ENCODE results near the gene FBXW11.

Gene FBXW11

GRCh38 chr5:171882118-171882517, 124.3 kb downstream of the FBXW11 start:
- no peaks in the 10 kb centered on the region for H3K27me3 ChIP-seq (replicated peaks; ENCODE audit: control insufficient read depth, insufficient read depth, low read length)
- TF ChIP-seq, protein P1, sequence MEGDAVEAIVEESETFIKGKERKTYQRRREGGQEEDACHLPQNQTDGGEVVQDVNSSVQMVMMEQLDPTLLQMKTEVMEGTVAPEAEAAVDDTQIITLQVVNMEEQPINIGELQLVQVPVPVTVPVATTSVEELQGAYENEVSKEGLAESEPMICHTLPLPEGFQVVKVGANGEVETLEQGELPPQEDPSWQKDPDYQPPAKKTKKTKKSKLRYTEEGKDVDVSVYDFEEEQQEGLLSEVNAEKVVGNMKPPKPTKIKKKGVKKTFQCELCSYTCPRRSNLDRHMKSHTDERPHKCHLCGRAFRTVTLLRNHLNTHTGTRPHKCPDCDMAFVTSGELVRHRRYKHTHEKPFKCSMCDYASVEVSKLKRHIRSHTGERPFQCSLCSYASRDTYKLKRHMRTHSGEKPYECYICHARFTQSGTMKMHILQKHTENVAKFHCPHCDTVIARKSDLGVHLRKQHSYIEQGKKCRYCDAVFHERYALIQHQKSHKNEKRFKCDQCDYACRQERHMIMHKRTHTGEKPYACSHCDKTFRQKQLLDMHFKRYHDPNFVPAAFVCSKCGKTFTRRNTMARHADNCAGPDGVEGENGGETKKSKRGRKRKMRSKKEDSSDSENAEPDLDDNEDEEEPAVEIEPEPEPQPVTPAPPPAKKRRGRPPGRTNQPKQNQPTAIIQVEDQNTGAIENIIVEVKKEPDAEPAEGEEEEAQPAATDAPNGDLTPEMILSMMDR (IDR thresholded peaks at IDR 0.05; ENCODE audit: insufficient read depth, low read length, poor library complexity, severe bottlenecking): no peak
- DNase-seq (ENCODE audit: extremely low read depth, insufficient read length): no peak
- H3K4me3 ChIP-seq (replicated peaks; ENCODE audit: low read depth, low read length): no peak overlapping the region
- H3K36me3 ChIP-seq (ENCODE audit: control insufficient read depth, insufficient read depth, low read length): no peaks in the 10 kb centered on the region; the same call in none of the 2 replicates

DNA sequence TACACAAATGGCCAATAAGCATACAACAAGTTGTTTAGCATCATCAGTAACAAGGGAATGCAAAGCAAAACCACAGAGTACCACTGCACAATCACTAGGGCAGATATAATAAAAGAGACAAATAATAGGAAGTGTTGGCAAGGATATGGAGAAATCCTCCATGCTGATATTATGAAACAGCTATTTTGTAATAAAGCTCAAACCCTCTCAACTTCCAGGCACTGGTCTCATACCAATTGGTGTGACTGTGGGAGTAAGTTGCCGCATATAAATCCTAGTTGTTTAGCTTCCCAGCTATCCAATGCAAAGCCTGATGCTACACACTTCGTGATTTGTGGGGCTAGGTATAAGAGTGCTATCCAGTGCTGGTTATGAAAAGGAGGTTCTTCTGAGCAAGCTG, 132.2 kb downstream of the FBXW11 start:
- Histone ChIP-seq H3K36me3 (ENCODE audit: control insufficient read depth, insufficient read depth, low read length) (peaks cover 10% of the 10 kb centered on the region), H3K27me3 (replicated peaks; ENCODE audit: control insufficient read depth, insufficient read depth, low read length) (no peaks in the 10 kb centered on the region), H3K4me3 (replicated peaks; ENCODE audit: low read depth, low read length) (no peak overlapping the region)
- DNase-seq (ENCODE audit: extremely low read depth, insufficient read length): no peak
- TF ChIP-seq, protein P1 (IDR thresholded peaks at IDR 0.05; ENCODE audit: insufficient read depth, low read length, poor library complexity, severe bottlenecking): no peak

GRCh38 chr5:171872666-171873065, 133.8 kb downstream of the FBXW11 start:
- H3K4me3 ChIP-seq (replicated peaks; ENCODE audit: low read depth, low read length): no peak overlapping the region
- TF ChIP-seq, protein P1 (IDR thresholded peaks at IDR 0.05; ENCODE audit: insufficient read depth, low read length, poor library complexity, severe bottlenecking): no peak
- peaks cover 11% of the 10 kb centered on the region for H3K36me3 ChIP-seq (ENCODE audit: control insufficient read depth, insufficient read depth, low read length)
- H3K27me3 ChIP-seq (replicated peaks; ENCODE audit: control insufficient read depth, insufficient read depth, low read length): no peaks in the 10 kb centered on the region
- DNase-seq (ENCODE audit: extremely low read depth, insufficient read length): no peak

DNA sequence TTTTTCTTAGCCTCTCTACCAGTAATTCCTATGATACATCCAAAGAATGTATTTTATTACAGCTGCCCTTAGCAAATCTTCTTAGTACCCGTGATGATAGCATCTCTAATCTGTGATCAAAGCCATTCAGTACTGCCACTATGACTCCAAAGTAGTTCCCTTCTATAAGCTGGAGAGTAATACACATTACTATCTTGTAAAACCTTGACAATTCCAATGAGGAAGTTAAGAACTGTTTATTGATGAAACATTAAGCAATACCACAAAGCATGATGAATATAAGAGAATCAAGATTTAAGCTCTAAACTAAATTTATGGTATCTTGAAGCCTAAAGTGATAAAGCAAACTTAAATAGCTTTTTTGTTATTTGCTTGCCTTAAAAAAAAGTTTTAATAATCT, 134.7 kb downstream of the FBXW11 start:
- no peaks in the 10 kb centered on the region for H3K27me3 ChIP-seq (replicated peaks; ENCODE audit: control insufficient read depth, insufficient read depth, low read length)
- TF ChIP-seq, protein P1 (IDR thresholded peaks at IDR 0.05; ENCODE audit: insufficient read depth, low read length, poor library complexity, severe bottlenecking): no peak
- no peak overlapping the region for H3K4me3 ChIP-seq (replicated peaks; ENCODE audit: low read depth, low read length)
- no peak for DNase-seq (ENCODE audit: extremely low read depth, insufficient read length)
- peaks cover 11% of the 10 kb centered on the region for H3K36me3 ChIP-seq (ENCODE audit: control insufficient read depth, insufficient read depth, low read length)

DNA sequence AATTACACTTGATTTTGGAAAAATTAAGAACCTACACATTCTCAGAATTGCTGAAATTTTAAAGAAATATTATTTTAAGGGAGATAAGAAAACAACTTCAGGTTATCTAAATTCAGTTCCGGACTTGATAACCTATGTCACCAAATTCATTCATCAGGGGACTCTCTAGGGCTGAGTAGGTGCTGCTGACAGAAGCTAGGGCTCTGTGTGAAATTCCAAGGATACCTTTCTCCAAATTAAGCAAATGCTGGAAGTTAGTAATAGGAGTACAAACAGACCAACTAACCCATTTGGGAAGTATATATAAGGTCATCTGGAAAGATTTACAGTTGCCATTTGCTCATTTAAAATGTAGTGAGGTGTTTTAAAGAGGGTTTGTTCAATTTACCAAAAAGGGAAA, 136.5 kb downstream of the FBXW11 start:
- no peak for DNase-seq (ENCODE audit: extremely low read depth, insufficient read length)
- H3K4me3 ChIP-seq (replicated peaks; ENCODE audit: low read depth, low read length): no peak overlapping the region
- TF ChIP-seq, protein P1 (IDR thresholded peaks at IDR 0.05; ENCODE audit: insufficient read depth, low read length, poor library complexity, severe bottlenecking): no peak
- H3K27me3 ChIP-seq (replicated peaks; ENCODE audit: control insufficient read depth, insufficient read depth, low read length): no peaks in the 10 kb centered on the region
- H3K36me3 ChIP-seq (ENCODE audit: control insufficient read depth, insufficient read depth, low read length): peaks cover 6% of the 10 kb centered on the region

- H3K27me3 ChIP-seq (replicated peaks; ENCODE audit: control insufficient read depth, insufficient read depth, low read length): no peaks in the 10 kb centered on the region
- H3K4me3 ChIP-seq (replicated peaks; ENCODE audit: low read depth, low read length): no peak overlapping the region
- TF ChIP-seq, protein P1 (IDR thresholded peaks at IDR 0.05; ENCODE audit: insufficient read depth, low read length, poor library complexity, severe bottlenecking): no peak
- H3K36me3 ChIP-seq (ENCODE audit: control insufficient read depth, insufficient read depth, low read length): peaks cover 1% of the 10 kb centered on the region
- DNase-seq (ENCODE audit: extremely low read depth, insufficient read length): no peak
Measured at GRCh38 chr5:171868236-171868635, 138.2 kb downstream of the FBXW11 start.

Measured in GM06990 (cell line).